ENCODE measurements around the gene ACADS. TPM values are rescaled to one million over a fixed set of nuclear protein-coding genes. Genes with fewer than 3 reads are reported as not detected.

Gene ACADS
- total and polyA plus RNA-seq, 9 of the 15 experiments (the other 6 are each of a cell fraction or from before 2014, with no cell fraction given): 0.06 to 20.3 (median 8.8) TPM

- DNase-seq (ENCODE audit: extremely low read depth in 1 of 4, low spot score in 3 of 4): peak in 1 of 4 experiments; percentile 37
- H3K4me2 ChIP-seq (ENCODE audit: insufficient read depth, low read length): no peak overlapping the region
- in situ Hi-C loops (cut with MboI): no loop called here
- 75% methylated on average over 18 of the region's 25 CpGs for WGBS (ENCODE audit: insufficient coverage, low coverage, missing lambda C conversion rate)
- BruUV-seq (replicated peaks): no TSS peak
- FAIRE-seq: no peak
- H2AFZ ChIP-seq (ENCODE audit: low read depth, low read length): no peak overlapping the region
- H3K79me2 ChIP-seq (ENCODE audit: control insufficient read depth, insufficient read depth, low read length): no peaks in the 10 kb centered on the region
- ChIA-PET CTCF (ENCODE audit: low intra/inter-chr PET ratio) (no interaction called here), POLR2A (interaction anchor here (0.6 to 0.7 kb wide), 2 partner anchors 17 to 58 kb away, joined by 3 read pairs; no protein-coding TSS in a partner anchor)
- H3K36me3 ChIP-seq (ENCODE audit: control insufficient read depth, insufficient read depth, low read length): peaks cover 12% of the 10 kb centered on the region; the same call in 1 of the 3 replicates
- no peak overlapping the region for H3K27ac ChIP-seq (ENCODE audit: extremely low read depth, low read depth, low read length)
- peak; percentile 75 for ATAC-seq
- no peaks in the 10 kb centered on the region for H3K9me1 ChIP-seq (ENCODE audit: control insufficient read depth, insufficient read depth, low read length)
- 0 out of 2 replicates have a peak, but pooled peaks cover 5% of the 10 kb centered on the region for H4K20me1 ChIP-seq (replicated peaks; ENCODE audit: control insufficient read depth, insufficient read depth, low read length)
- H3K4me3 ChIP-seq: no peak overlapping the region
- no peaks in the 10 kb centered on the region for H3K9me3 ChIP-seq (replicated peaks; ENCODE audit: control insufficient read depth, insufficient read depth, low read depth, low read length)
- peaks cover 0 to 16% of the 10 kb centered on the region in 2 experiments; a peak in 2 of 5 replicates for H3K4me1 ChIP-seq (replicated peaks in 1 of 2; ENCODE audit: control insufficient read depth in 2 of 2, insufficient read depth in 2 of 2, low read length in 2 of 2)
- TF ChIP-seq CTCF (IDR thresholded peaks at IDR 0.05 in 2 of 3, conservative IDR thresholded peaks at IDR 0.05 in 1 of 3; ENCODE audit: insufficient read depth in 2 of 3, low read depth in 1 of 3, low read length in 3 of 3) (peak; percentile 36 to 44 (median 43); a peak in 5 of 6 replicates), FOXP1 (CRISPR knock-in tag; IDR thresholded peaks at IDR 0.05) (no peak), IRF9 (tag; IDR thresholded peaks at IDR 0.05) (no peak), FOXA1 (IDR thresholded peaks at IDR 0.05; ENCODE audit: borderline replicate concordance) (no peak), RAD21 (CRISPR knock-in tag; conservative IDR thresholded peaks at IDR 0.05 in 1 of 2, IDR thresholded peaks at IDR 0.05 in 1 of 2) (peak in 1 of 2 experiments; percentile 34; a peak in 2 of 4 replicates), POLR2G (IDR thresholded peaks at IDR 0.05; ENCODE audit: low read depth, low read length) (peak; percentile 19; the same call in 1 of the 2 replicates), BCOR (IDR thresholded peaks at IDR 0.05) (no peak), SMC3 (conservative IDR thresholded peaks at IDR 0.05; ENCODE audit: insufficient read depth, low read depth, low read length) (0 out of 2 replicates have a peak, but pooled peaks have one; percentile 27)
- intact Hi-C loops (cut with micrococcal nuclease): no loop called here
- H3K27me3 ChIP-seq (ENCODE audit: control insufficient read depth in 2 of 2, insufficient read depth in 2 of 2, low read length in 2 of 2): no peaks in the 10 kb centered on the region
- peak overlapping the region in 1 of 2 experiments; percentile 45; a peak in 1 of 4 replicates for H3K9ac ChIP-seq (ENCODE audit: insufficient read depth in 1 of 2, low read depth in 2 of 2, low read length in 2 of 2)
Observed at GRCh38 chr12:120737557-120738251, 12.1 kb downstream of the ACADS start.

Data from K562 (cell line).